ENCODE data around the gene CEP63.

The CEP63 gene

DNA sequence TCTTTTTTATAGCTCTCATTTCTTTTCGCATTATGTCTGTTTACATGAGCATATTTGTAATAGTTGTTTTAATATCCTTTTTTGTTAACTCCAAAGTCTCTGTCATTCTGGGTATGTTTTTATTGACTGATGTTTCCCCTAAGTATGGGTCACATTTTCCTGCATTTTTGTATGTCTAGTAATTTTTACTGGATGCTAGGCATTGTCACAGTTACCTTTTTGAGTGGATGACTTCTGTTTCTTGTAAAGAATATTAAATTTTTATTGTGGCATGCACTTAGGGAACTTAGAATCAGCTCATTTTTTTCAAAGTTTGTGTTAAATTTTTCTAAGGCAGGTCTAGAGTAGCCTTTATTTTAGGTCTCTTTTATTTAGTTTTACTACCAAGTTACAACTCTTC lies 40.8 kb upstream of the CEP63 start:
- DNase-seq (ENCODE audit: low spot score) (no peak), ATAC-seq (ENCODE audit: low read depth) (no peak)
- Histone ChIP-seq H3K9me3 (ENCODE audit: severe bottlenecking) (peaks cover 3% of the 10 kb centered on the region), H3K4me3 (ENCODE audit: severe bottlenecking) (no peak overlapping the region), H3K4me1 (ENCODE audit: insufficient read depth, poor library complexity, severe bottlenecking) (no peaks in the 10 kb centered on the region), H3K27me3 (ENCODE audit: insufficient read depth, poor library complexity, severe bottlenecking) (no peaks in the 10 kb centered on the region), H3K27ac (ENCODE audit: poor library complexity, severe bottlenecking) (no peak overlapping the region), H3K36me3 (ENCODE audit: low read depth) (no peaks in the 10 kb centered on the region)
- TF ChIP-seq, protein P1, sequence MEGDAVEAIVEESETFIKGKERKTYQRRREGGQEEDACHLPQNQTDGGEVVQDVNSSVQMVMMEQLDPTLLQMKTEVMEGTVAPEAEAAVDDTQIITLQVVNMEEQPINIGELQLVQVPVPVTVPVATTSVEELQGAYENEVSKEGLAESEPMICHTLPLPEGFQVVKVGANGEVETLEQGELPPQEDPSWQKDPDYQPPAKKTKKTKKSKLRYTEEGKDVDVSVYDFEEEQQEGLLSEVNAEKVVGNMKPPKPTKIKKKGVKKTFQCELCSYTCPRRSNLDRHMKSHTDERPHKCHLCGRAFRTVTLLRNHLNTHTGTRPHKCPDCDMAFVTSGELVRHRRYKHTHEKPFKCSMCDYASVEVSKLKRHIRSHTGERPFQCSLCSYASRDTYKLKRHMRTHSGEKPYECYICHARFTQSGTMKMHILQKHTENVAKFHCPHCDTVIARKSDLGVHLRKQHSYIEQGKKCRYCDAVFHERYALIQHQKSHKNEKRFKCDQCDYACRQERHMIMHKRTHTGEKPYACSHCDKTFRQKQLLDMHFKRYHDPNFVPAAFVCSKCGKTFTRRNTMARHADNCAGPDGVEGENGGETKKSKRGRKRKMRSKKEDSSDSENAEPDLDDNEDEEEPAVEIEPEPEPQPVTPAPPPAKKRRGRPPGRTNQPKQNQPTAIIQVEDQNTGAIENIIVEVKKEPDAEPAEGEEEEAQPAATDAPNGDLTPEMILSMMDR (IDR thresholded peaks at IDR 0.05; ENCODE audit: poor library complexity, severe bottlenecking), result no peak

- DNase-seq (ENCODE audit: low spot score), result no peak
- TF ChIP-seq, protein P1 (IDR thresholded peaks at IDR 0.05; ENCODE audit: poor library complexity, severe bottlenecking), result no peak
- H3K36me3 ChIP-seq (ENCODE audit: low read depth), result no peaks in the 10 kb centered on the region
- H3K4me3 ChIP-seq (ENCODE audit: severe bottlenecking), result no peak overlapping the region
- no peak overlapping the region for H3K27ac ChIP-seq (ENCODE audit: poor library complexity, severe bottlenecking)
- H3K9me3 ChIP-seq (ENCODE audit: severe bottlenecking), result peaks cover 3% of the 10 kb centered on the region
- no peak for ATAC-seq (ENCODE audit: low read depth)
- H3K27me3 ChIP-seq (ENCODE audit: insufficient read depth, poor library complexity, severe bottlenecking), result no peaks in the 10 kb centered on the region
- H3K4me1 ChIP-seq (ENCODE audit: insufficient read depth, poor library complexity, severe bottlenecking), result no peaks in the 10 kb centered on the region
Observed at GRCh38 chr3:134445636-134446035, 40.2 kb upstream of the CEP63 start.

- Histone ChIP-seq H3K27ac (ENCODE audit: poor library complexity, severe bottlenecking) (no peak overlapping the region), H3K4me3 (ENCODE audit: severe bottlenecking) (no peak overlapping the region), H3K9me3 (ENCODE audit: severe bottlenecking) (peaks cover 3% of the 10 kb centered on the region), H3K36me3 (ENCODE audit: low read depth) (no peaks in the 10 kb centered on the region), H3K27me3 (ENCODE audit: insufficient read depth, poor library complexity, severe bottlenecking) (no peaks in the 10 kb centered on the region), H3K4me1 (ENCODE audit: insufficient read depth, poor library complexity, severe bottlenecking) (no peaks in the 10 kb centered on the region)
- no peak for ATAC-seq (ENCODE audit: low read depth)
- DNase-seq (ENCODE audit: low spot score), result no peak
- TF ChIP-seq, protein P1 (IDR thresholded peaks at IDR 0.05; ENCODE audit: poor library complexity, severe bottlenecking), result no peak
Observed at GRCh38 chr3:134446800-134447199, 39.1 kb upstream of the CEP63 start.

GRCh38 chr3:134447351-134447750 lies 38.5 kb upstream of the CEP63 start:
- no peak overlapping the region for H3K4me3 ChIP-seq (ENCODE audit: severe bottlenecking)
- no peaks in the 10 kb centered on the region for H3K4me1 ChIP-seq (ENCODE audit: insufficient read depth, poor library complexity, severe bottlenecking)
- DNase-seq (ENCODE audit: low spot score) (no peak), ATAC-seq (ENCODE audit: low read depth) (no peak)
- TF ChIP-seq, protein P1 (IDR thresholded peaks at IDR 0.05; ENCODE audit: poor library complexity, severe bottlenecking), result no peak
- H3K9me3 ChIP-seq (ENCODE audit: severe bottlenecking), result peaks cover 3% of the 10 kb centered on the region
- H3K27me3 ChIP-seq (ENCODE audit: insufficient read depth, poor library complexity, severe bottlenecking), result no peaks in the 10 kb centered on the region
- no peaks in the 10 kb centered on the region for H3K36me3 ChIP-seq (ENCODE audit: low read depth)
- no peak overlapping the region for H3K27ac ChIP-seq (ENCODE audit: poor library complexity, severe bottlenecking)

DNA sequence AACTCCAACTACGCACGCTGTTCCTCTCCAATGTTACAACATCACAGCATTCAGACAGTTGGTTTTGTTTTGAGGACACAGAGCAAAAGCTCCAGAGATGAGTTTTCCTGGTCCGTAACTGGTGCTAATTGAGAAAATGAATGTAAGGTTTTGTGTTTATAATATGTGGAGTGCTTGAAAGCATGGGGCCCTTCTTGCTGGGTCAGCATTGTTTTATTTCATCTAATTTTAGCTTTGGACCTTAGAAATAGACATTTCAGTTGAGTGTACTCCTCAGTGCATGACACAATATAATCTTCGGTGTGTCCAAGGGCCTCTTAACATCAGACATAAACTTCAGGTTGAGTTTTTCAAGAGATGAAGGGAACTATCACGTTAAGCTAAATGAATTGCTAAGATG lies 37.2 kb upstream of the CEP63 start:
- H3K36me3 ChIP-seq (ENCODE audit: low read depth), result no peaks in the 10 kb centered on the region
- DNase-seq (ENCODE audit: low spot score), result no peak
- TF ChIP-seq, protein P1 (IDR thresholded peaks at IDR 0.05; ENCODE audit: poor library complexity, severe bottlenecking), result no peak
- no peaks in the 10 kb centered on the region for H3K27me3 ChIP-seq (ENCODE audit: insufficient read depth, poor library complexity, severe bottlenecking)
- no peak for ATAC-seq (ENCODE audit: low read depth)
- H3K4me3 ChIP-seq (ENCODE audit: severe bottlenecking), result no peak overlapping the region
- no peak overlapping the region for H3K27ac ChIP-seq (ENCODE audit: poor library complexity, severe bottlenecking)
- H3K9me3 ChIP-seq (ENCODE audit: severe bottlenecking), result peaks cover 3% of the 10 kb centered on the region
- H3K4me1 ChIP-seq (ENCODE audit: insufficient read depth, poor library complexity, severe bottlenecking), result no peaks in the 10 kb centered on the region

Measured in RWPE2 (cell line).